GM19328 (cell line): ENCODE data around the gene COL16A1.
A peak's percentile ranks its signal among the peaks of the same experiment; 100 is the strongest.

Experiments used
- ATAC-seq: cut with Tn5 transposase; IDR thresholded peaks from one replicate; pipeline ENCODE4 v1.9.1; 2021; ENCODE audit warnings: mild to moderate bottlenecking, moderate library complexity; ENCODE audit not compliant: unreplicated experiment

Gene COL16A1

GRCh38 chr1:31651766-31652165, 52.1 kb downstream of the COL16A1 start:
- no peak for ATAC-seq

- ATAC-seq, result no peak
These were observed 52.8 kb downstream of the COL16A1 start for GRCh38 chr1:31651089-31651420.

- no peak for ATAC-seq
These were observed 53.4 kb downstream of the COL16A1 start for GRCh38 chr1:31650161-31651088.

GRCh38 chr1:31648641-31649357, 55.0 kb downstream of the COL16A1 start:
- ATAC-seq, result no peak

GRCh38 chr1:31648190-31648589, 55.6 kb downstream of the COL16A1 start:
- ATAC-seq, result no peak

- no peak for ATAC-seq
These were observed 56.7 kb downstream of the COL16A1 start for GRCh38 chr1:31647106-31647505.

GRCh38 chr1:31646259-31646960, 57.4 kb downstream of the COL16A1 start:
- ATAC-seq, result no peak

GRCh38 chr1:31645274-31645568, 58.6 kb downstream of the COL16A1 start:
- no peak for ATAC-seq

GRCh38 chr1:31644560-31645273, 59.1 kb downstream of the COL16A1 start, which contains the start of gene PEF1:
TSS of gene PEF1 (minus strand) at chr1:31644876. CDS start at chr1:31644864, 12 bp downstream.
- peak; percentile 88 for ATAC-seq

GRCh38 chr1:31643976-31644559, 59.7 kb downstream of the COL16A1 start:
- ATAC-seq, result peak; percentile 1

- ATAC-seq, result no peak
These were observed 60.9 kb downstream of the COL16A1 start for GRCh38 chr1:31642897-31643296.

GRCh38 chr1:31642366-31642765, 61.5 kb downstream of the COL16A1 start:
- ATAC-seq, result no peak

GRCh38 chr1:31640964-31641363, 62.9 kb downstream of the COL16A1 start:
- ATAC-seq, result no peak

GRCh38 chr1:31640179-31640578, 63.6 kb downstream of the COL16A1 start:
- ATAC-seq, result no peak

GRCh38 chr1:31639543-31639942, 64.3 kb downstream of the COL16A1 start:
- ATAC-seq, result no peak

- no peak for ATAC-seq
These were observed 65.7 kb downstream of the COL16A1 start for GRCh38 chr1:31637915-31638673.

- ATAC-seq, result no peak
These were observed 70.7 kb downstream of the COL16A1 start for GRCh38 chr1:31633117-31633516.

GRCh38 chr1:31632649-31633048, 71.2 kb downstream of the COL16A1 start:
- ATAC-seq, result no peak

- no peak for ATAC-seq
These were observed 74.8 kb downstream of the COL16A1 start for GRCh38 chr1:31628931-31629556.
